ENCODE measurements around the gene TST. TPM values are rescaled to one million over a fixed set of nuclear protein-coding genes. Genes with fewer than 3 reads are reported as not detected.

TST gene
- total RNA-seq, 1 donor from 2014 or later: 21.5 TPM

DNA sequence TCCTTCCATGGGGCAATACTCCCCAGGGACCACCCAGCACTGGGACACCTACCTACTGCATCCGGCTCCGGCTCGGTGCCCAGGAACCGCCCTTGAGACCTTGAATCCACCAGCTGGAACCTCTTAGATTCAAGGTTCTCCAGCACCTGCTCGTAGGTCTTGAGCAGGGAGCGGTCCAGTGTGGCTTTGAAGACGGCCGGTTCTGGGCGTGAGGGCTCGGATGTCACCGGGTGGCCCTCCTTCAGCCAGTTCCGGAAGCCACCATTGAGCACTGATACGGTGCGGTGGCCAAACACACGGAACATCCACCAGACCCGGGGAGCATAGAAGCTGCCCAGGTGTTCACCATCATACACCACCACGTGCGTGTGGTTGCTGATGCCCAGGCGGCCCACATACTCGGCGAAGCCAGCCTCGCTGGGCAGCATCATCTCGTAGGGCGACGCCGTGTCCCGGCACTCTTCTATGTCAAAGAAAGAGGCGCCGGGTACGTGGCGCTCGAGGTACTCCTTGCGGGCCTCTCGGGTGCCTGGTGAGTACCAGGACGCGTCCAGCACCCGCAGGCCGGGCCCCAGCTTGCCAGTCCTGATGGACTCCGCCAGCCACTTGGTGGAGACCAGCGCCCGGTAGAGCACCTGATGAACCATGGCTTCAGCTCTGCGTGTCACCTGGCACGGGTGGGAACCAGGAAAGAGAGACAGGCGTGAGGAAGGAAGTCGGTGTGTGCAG, 997 bp downstream of the TST start:
- Histone ChIP-seq H3K9me3 (ENCODE audit: low read depth) (no peaks in the 10 kb centered on the region), H3F3A (ENCODE audit: low read depth) (peaks cover 6% of the 10 kb centered on the region), H3K4me2 (peak overlapping the region; percentile 98), H3K9ac (peak overlapping the region; percentile 72), H3K36me3 (no peaks in the 10 kb centered on the region), H3K4me3 (peak overlapping the region; percentile 98), H4K20me1 (ENCODE audit: low read depth) (peaks cover 69% of the 10 kb centered on the region), H3K27me3 (no peaks in the 10 kb centered on the region), H3K79me2 (ENCODE audit: low read depth) (peaks cover 66% of the 10 kb centered on the region), H2AFZ (replicated peaks) (no peak overlapping the region), H3K4me1 (peaks cover 21% of the 10 kb centered on the region), H3K27ac (no peak overlapping the region)
- Mint-ChIP-seq H3K4me3 (peak overlapping the region; percentile 90), H3K9me3 (no peaks in the 10 kb centered on the region), H3K4me1 (peaks cover 33% of the 10 kb centered on the region), H3K27ac (peak overlapping the region; percentile 80), H3K36me3 (peaks cover 7% of the 10 kb centered on the region), H3K27me3 (ENCODE audit: insufficient read depth, low read depth) (peaks cover 5% of the 10 kb centered on the region)
- TF ChIP-seq EZH2 (IDR thresholded peaks at IDR 0.05): no peak
- no peak for TF ChIP-seq EZH2phosphoT487 (IDR thresholded peaks at IDR 0.05)
- TF ChIP-seq, protein P1, sequence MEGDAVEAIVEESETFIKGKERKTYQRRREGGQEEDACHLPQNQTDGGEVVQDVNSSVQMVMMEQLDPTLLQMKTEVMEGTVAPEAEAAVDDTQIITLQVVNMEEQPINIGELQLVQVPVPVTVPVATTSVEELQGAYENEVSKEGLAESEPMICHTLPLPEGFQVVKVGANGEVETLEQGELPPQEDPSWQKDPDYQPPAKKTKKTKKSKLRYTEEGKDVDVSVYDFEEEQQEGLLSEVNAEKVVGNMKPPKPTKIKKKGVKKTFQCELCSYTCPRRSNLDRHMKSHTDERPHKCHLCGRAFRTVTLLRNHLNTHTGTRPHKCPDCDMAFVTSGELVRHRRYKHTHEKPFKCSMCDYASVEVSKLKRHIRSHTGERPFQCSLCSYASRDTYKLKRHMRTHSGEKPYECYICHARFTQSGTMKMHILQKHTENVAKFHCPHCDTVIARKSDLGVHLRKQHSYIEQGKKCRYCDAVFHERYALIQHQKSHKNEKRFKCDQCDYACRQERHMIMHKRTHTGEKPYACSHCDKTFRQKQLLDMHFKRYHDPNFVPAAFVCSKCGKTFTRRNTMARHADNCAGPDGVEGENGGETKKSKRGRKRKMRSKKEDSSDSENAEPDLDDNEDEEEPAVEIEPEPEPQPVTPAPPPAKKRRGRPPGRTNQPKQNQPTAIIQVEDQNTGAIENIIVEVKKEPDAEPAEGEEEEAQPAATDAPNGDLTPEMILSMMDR (IDR thresholded peaks at IDR 0.05): no peak
- no peak for DNase-seq (ENCODE audit: low spot score)

DNA sequence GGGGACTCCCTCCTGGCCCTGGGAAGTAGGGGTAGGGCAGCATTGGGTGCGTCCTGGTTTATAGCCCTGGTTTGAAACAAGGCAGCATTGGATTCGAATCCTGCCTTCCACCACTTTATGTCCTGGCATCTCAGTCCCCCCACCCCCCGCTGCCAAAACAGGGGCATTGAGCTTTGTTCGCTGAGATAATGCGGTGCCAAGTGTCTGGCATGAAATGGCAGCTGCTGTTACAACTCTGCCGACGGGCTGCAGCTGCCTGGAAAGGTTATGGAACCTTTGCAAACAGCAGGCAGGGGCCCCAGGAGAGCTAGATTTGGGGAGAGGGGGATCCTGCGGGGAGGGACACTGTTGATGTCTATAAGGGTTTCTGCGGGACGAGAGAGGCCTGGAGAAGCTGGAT, 1.9 kb downstream of the TST start:
- Histone ChIP-seq H3K27me3 (no peaks in the 10 kb centered on the region), H3K79me2 (ENCODE audit: low read depth) (peaks cover 58% of the 10 kb centered on the region), H4K20me1 (ENCODE audit: low read depth) (peaks cover 69% of the 10 kb centered on the region), H3K9ac (no peak overlapping the region), H3K4me2 (peak overlapping the region; percentile 98), H3K27ac (no peak overlapping the region), H2AFZ (replicated peaks) (no peak overlapping the region), H3K4me1 (peaks cover 26% of the 10 kb centered on the region), H3K4me3 (no peak overlapping the region), H3F3A (ENCODE audit: low read depth) (peaks cover 11% of the 10 kb centered on the region), H3K9me3 (ENCODE audit: low read depth) (no peaks in the 10 kb centered on the region), H3K36me3 (no peaks in the 10 kb centered on the region)
- peak overlapping the region; percentile 90 for H3K4me3 Mint-ChIP-seq
- TF ChIP-seq, protein P1 (IDR thresholded peaks at IDR 0.05): no peak
- no peak for TF ChIP-seq EZH2phosphoT487 (IDR thresholded peaks at IDR 0.05)
- peaks cover 5% of the 10 kb centered on the region for H3K27me3 Mint-ChIP-seq (ENCODE audit: insufficient read depth, low read depth)
- no peaks in the 10 kb centered on the region for H3K9me3 Mint-ChIP-seq
- H3K27ac Mint-ChIP-seq: no peak overlapping the region
- DNase-seq (ENCODE audit: low spot score): no peak
- H3K36me3 Mint-ChIP-seq: peaks cover 7% of the 10 kb centered on the region
- peaks cover 36% of the 10 kb centered on the region for H3K4me1 Mint-ChIP-seq

DNA sequence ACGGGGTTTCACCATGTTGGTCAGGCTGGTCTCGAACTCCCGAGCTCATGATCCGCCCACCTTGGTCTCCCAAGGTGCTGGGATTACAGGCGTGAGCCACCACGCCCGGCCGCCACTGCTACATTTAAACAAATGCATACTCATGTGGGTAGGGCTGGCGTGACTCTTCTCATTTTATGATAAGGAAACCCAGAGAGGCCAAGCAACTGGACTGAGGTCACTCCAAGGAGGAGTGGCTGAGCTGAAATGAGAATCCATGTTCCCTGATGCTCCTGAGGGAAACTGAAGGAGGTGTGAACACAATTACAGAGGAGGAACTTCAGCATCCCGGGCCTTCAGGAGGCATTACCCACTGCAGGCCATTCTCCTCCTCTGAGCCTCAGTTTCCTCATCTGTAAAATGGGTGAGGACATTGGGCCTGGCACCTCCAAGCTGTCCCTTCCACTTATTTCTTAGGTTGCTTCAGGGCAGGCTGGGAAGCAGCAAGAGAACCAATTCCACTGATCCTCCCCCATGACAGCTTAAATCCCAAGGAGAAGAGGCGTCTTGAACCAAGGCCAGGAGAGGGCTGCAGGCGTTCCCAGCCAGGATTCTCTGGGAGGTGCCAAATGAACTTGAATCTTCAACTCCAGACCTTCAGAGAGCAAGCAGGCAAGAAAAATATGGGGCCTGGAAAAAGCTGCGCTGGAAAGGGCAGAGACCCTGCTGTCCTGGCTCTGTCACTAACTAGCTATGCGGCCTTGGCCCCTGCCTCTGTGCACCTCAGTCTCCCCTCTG, 2.9 kb downstream of the TST start:
- H3K9ac ChIP-seq: no peak overlapping the region
- Mint-ChIP-seq H3K27ac (no peak overlapping the region), H3K36me3 (peaks cover 7% of the 10 kb centered on the region), H3K9me3 (no peaks in the 10 kb centered on the region), H3K27me3 (ENCODE audit: insufficient read depth, low read depth) (peaks cover 9% of the 10 kb centered on the region), H3K4me1 (peaks cover 31% of the 10 kb centered on the region), H3K4me3 (peak overlapping the region; percentile 57)
- H3K4me3 ChIP-seq: no peak overlapping the region
- H3K36me3 ChIP-seq: no peaks in the 10 kb centered on the region
- H3K4me2 ChIP-seq: no peak overlapping the region
- peaks cover 64% of the 10 kb centered on the region for H4K20me1 ChIP-seq (ENCODE audit: low read depth)
- H2AFZ ChIP-seq (replicated peaks): no peak overlapping the region
- no peaks in the 10 kb centered on the region for H3K9me3 ChIP-seq (ENCODE audit: low read depth)
- TF ChIP-seq, protein P1 (IDR thresholded peaks at IDR 0.05): no peak
- TF ChIP-seq EZH2 (IDR thresholded peaks at IDR 0.05) (no peak), EZH2phosphoT487 (IDR thresholded peaks at IDR 0.05) (no peak)
- H3K27ac ChIP-seq: no peak overlapping the region
- peaks cover 11% of the 10 kb centered on the region for H3F3A ChIP-seq (ENCODE audit: low read depth)
- no peak for DNase-seq (ENCODE audit: low spot score)
- no peaks in the 10 kb centered on the region for H3K27me3 ChIP-seq
- peaks cover 48% of the 10 kb centered on the region for H3K79me2 ChIP-seq (ENCODE audit: low read depth)
- peaks cover 26% of the 10 kb centered on the region for H3K4me1 ChIP-seq
